Kidney epithelial cell (primary cell): ENCODE data around the gene DMRT1. TPM values are rescaled to one million over a fixed set of nuclear protein-coding genes. Genes with fewer than 3 reads are reported as not detected.

ENCODE experiments used
- DNase-seq: peaks from one replicate; pipeline ENCODE4 v3.0.0-alpha.2; 2010; ENCODE audit warnings: low read depth
- H3K27me3 ChIP-seq: 2 replicates; pipeline ENCODE4 v1.6.0; 2011; ENCODE audit warnings: low read length; ENCODE audit not compliant: control insufficient read depth, insufficient read depth
- H3K36me3 ChIP-seq: 2 replicates; pipeline ENCODE4 v1.5.1; 2011; ENCODE audit warnings: low read length; ENCODE audit not compliant: control insufficient read depth, insufficient read depth
- H3K4me3 ChIP-seq: 2 replicates; pipeline ENCODE4 v1.5.1; 2011; ENCODE audit warnings: low read depth, mild to moderate bottlenecking, control low read depth, low read length
- CTCF ChIP-seq: IDR thresholded peaks from 2 replicates; pipeline ENCODE4 v1.5.1; 2011; ENCODE audit warnings: mild to moderate bottlenecking, moderate library complexity, low read length, control low read depth, inconsistent platforms; ENCODE audit not compliant: insufficient read depth, poor library complexity, severe bottlenecking
- total RNA-seq: library from RNA; depleted of rRNA; stranded (reverse); fragments of >200 nt; gene quantifications from 2 replicates; pipeline ENCODE4 v1.2.3, GENCODE V29; 2015

Gene DMRT1
- total RNA-seq, 1 donor from 2014 or later: 0.08 TPM

- H3K27me3 ChIP-seq: no peaks in the 10 kb centered on the region
Measured at GRCh38 chr9:928363-929042, 87.0 kb downstream of the DMRT1 start.

GRCh38 chr9:929719-930118 is 88.2 kb downstream of the DMRT1 start:
- Histone ChIP-seq H3K36me3 (no peaks in the 10 kb centered on the region), H3K27me3 (no peaks in the 10 kb centered on the region), H3K4me3 (no peak overlapping the region)
- TF ChIP-seq CTCF: no peak
- no peak for DNase-seq

More at GRCh38 chr9:928363-929042, 87.0 kb downstream of the DMRT1 start:
- peak; percentile 23 for DNase-seq
- H3K4me3 ChIP-seq: no peak overlapping the region
- no peaks in the 10 kb centered on the region for H3K36me3 ChIP-seq
- TF ChIP-seq CTCF: peak; percentile 75

DNA sequence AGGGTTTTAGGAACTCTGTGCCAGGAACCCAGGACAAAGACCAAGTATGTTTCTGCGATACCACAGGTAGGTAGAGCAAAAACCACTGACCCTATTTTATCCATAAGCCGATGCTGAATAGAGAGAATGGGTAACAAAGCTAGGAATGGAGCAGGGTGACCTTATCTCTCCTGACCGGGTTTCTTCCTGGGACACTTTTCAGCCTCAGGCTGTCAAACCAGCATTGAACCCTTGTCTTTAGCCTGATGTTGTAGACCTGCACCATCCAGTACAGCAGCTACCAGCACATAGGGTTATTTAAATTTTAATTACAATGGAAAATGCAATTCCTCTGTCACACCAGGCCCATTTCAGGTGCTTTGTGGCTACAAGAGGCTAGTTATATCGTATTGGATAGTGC is 91.9 kb downstream of the DMRT1 start:
- H3K36me3 ChIP-seq: no peaks in the 10 kb centered on the region
- no peak for TF ChIP-seq CTCF

GRCh38 chr9:935348-935965 is 94.0 kb downstream of the DMRT1 start:
- peak; percentile 18 for DNase-seq
- Histone ChIP-seq H3K27me3 (no peaks in the 10 kb centered on the region), H3K36me3 (no peaks in the 10 kb centered on the region), H3K4me3 (no peak overlapping the region)
- TF ChIP-seq CTCF: no peak

More for the DNA sequence above, 91.9 kb downstream of the DMRT1 start:
- DNase-seq: no peak
- no peak overlapping the region for H3K4me3 ChIP-seq
- no peaks in the 10 kb centered on the region for H3K27me3 ChIP-seq

GRCh38 chr9:942805-943580 is 101.5 kb downstream of the DMRT1 start:
- no peak for DNase-seq
- Histone ChIP-seq H3K36me3 (no peaks in the 10 kb centered on the region), H3K27me3 (no peaks in the 10 kb centered on the region), H3K4me3 (no peak overlapping the region)
- no peak for TF ChIP-seq CTCF
